WTC11 (cell line): Measurements from ENCODE around the gene MCMBP.
"Not testable (repeated sequence)": the region's sequence is repeated elsewhere in the genome, so short reads cannot be mapped to it uniquely, and the experiment has no call there.

ENCODE experiments used
- AFF4 ChIP-seq: sonication (generic); formaldehyde crosslinking; IDR thresholded peaks from 2 replicates; pipeline ENCODE4 v1.8.1; 2023; ENCODE audit warnings: mild to moderate bottlenecking, missing genetic modification reagents, borderline replicate concordance
- CREB1 ChIP-seq: sonication (generic); formaldehyde crosslinking; IDR thresholded peaks from 2 replicates; pipeline ENCODE4 v1.8.0; 2023; ENCODE audit warnings: mild to moderate bottlenecking, missing genetic modification reagents
- CTCF ChIP-seq: fragments of 200-600 bp; IDR thresholded peaks from 2 replicates; pipeline ENCODE4 v1.8.0; 2022; ENCODE audit warnings: antibody characterized with exemption
- NR2C2 ChIP-seq: sonication (generic); formaldehyde crosslinking; IDR thresholded peaks from 2 replicates; pipeline ENCODE4 v1.8.0; 2022; ENCODE audit warnings: mild to moderate bottlenecking, missing genetic modification reagents
- PRDM15 ChIP-seq: sonication (generic); formaldehyde crosslinking; IDR thresholded peaks from 2 replicates; pipeline ENCODE4 v1.8.0; 2022; ENCODE audit warnings: missing genetic modification reagents
- SMAD3 ChIP-seq: sonication (generic); formaldehyde crosslinking; IDR thresholded peaks from 2 replicates; pipeline ENCODE4 v1.8.0; 2022; ENCODE audit warnings: missing genetic modification reagents, mild to moderate bottlenecking, borderline replicate concordance
- SP1 ChIP-seq: sonication (generic); formaldehyde crosslinking; conservative IDR thresholded peaks from 2 replicates; pipeline ENCODE4 v1.8.1; 2022; ENCODE audit warnings: missing genetic modification reagents
- TEAD1 ChIP-seq: sonication (generic); formaldehyde crosslinking; IDR thresholded peaks from 2 replicates; pipeline ENCODE4 v1.8.0; 2022; ENCODE audit warnings: mild to moderate bottlenecking, missing genetic modification reagents
- USF2 ChIP-seq: sonication (generic); formaldehyde crosslinking; IDR thresholded peaks from 2 replicates; pipeline ENCODE4 v1.8.1; 2023; ENCODE audit warnings: mild to moderate bottlenecking, missing genetic modification reagents, moderate library complexity
- ZBTB43 ChIP-seq: sonication (generic); formaldehyde crosslinking; IDR thresholded peaks from 2 replicates; pipeline ENCODE4 v1.8.1; 2023; ENCODE audit warnings: mild to moderate bottlenecking, missing genetic modification reagents
- ZNF138 ChIP-seq: sonication (generic); formaldehyde crosslinking; conservative IDR thresholded peaks from 2 replicates; pipeline ENCODE4 v1.8.1; 2022; ENCODE audit warnings: mild to moderate bottlenecking, moderate library complexity, missing genetic modification reagents

GRCh38 chr10:119795101-119795500, 77.5 kb downstream of the MCMBP start:
- TF ChIP-seq ZBTB43; CTCF; AFF4; USF2; CREB1 (CRISPR knock-in tag); PRDM15 (CRISPR knock-in tag); SMAD3; TEAD1; NR2C2; ZNF138 (CRISPR knock-in tag); SP1 (CRISPR knock-in tag): not testable (repeated sequence)
